Vagina (tissue), 2 donors: ENCODE measurements around the gene BLOC1S5.

Experiments
- POLR2A ChIP-seq, 2 donors: fragments of 450-650 bp; IDR thresholded peaks; one replicate each; pipeline ENCODE4 v1.6.1; 2017; ENCODE audit warnings: antibody characterized with exemption in 2 of 2, mild to moderate bottlenecking in 2 of 2, moderate library complexity in 2 of 2
- POLR2AphosphoS5 ChIP-seq, 2 donors: sonication (generic); formaldehyde crosslinking; IDR thresholded peaks; one replicate each; pipeline ENCODE4 v1.9.0; 2017; ENCODE audit warnings: antibody characterized with exemption in 2 of 2, mild to moderate bottlenecking in 2 of 2, low read depth in 1 of 2; ENCODE audit not compliant: insufficient read depth in 1 of 2
- TF ChIP-seq, protein P1 (sequence below), 3 experiments: fragments of 450-650 bp in 2 of 3; fragments of 200-600 bp in 1 of 3; sonication (generic) in 1 of 3; IDR thresholded peaks; one replicate each; pipeline ENCODE4 v1.5.1; 2017 to 2019; ENCODE audit warnings: antibody characterized with exemption in 3 of 3, mild to moderate bottlenecking in 2 of 3, moderate library complexity in 2 of 3

DNA sequence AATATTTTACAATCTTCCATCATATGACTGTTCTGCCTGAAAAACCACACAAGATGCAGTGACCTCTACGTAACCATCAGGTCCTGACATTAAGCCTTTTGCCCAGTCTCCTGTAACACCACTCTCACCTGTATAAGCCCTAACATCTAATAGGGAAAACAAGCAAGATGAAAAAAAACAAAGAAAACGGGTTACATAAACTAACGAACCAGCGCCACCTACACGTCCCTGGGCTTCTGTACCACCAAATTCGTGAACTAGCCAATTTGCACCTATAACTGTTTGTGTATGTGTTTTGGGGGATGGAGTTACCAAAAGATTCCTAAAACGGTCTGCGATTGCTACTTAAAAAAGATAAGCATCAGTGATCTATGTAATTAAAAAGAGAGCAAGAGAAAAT is 70.2 kb downstream of the BLOC1S5 start:
- TF ChIP-seq POLR2AphosphoS5 (IDR thresholded peaks at IDR 0.05; ENCODE audit: insufficient read depth in 1 of 2, low read depth in 1 of 2) (no peak), POLR2A (IDR thresholded peaks at IDR 0.05) (no peak)
- TF ChIP-seq, protein P1, sequence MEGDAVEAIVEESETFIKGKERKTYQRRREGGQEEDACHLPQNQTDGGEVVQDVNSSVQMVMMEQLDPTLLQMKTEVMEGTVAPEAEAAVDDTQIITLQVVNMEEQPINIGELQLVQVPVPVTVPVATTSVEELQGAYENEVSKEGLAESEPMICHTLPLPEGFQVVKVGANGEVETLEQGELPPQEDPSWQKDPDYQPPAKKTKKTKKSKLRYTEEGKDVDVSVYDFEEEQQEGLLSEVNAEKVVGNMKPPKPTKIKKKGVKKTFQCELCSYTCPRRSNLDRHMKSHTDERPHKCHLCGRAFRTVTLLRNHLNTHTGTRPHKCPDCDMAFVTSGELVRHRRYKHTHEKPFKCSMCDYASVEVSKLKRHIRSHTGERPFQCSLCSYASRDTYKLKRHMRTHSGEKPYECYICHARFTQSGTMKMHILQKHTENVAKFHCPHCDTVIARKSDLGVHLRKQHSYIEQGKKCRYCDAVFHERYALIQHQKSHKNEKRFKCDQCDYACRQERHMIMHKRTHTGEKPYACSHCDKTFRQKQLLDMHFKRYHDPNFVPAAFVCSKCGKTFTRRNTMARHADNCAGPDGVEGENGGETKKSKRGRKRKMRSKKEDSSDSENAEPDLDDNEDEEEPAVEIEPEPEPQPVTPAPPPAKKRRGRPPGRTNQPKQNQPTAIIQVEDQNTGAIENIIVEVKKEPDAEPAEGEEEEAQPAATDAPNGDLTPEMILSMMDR (IDR thresholded peaks at IDR 0.05) = no peak
